Astrocyte (in vitro differentiated cells and primary cell): ENCODE results near the gene ZNF467. TPM values are rescaled to one million over a fixed set of nuclear protein-coding genes. Genes with fewer than 3 reads are reported as not detected.

Experiments used
- DNase-seq: peaks from one replicate; pipeline ENCODE4 v3.0.0-alpha.2; 2010; ENCODE audit warnings: low read depth
- FAIRE-seq: peaks from 2 replicates; lab custom pipeline; 2011; peaks lifted over from hg19 to GRCh38; lab: Jason Lieb, UNC
- H2AFZ ChIP-seq: 2 replicates; pipeline ENCODE4 v1.6.0; 2012; ENCODE audit warnings: low read depth, low read length, inconsistent platforms
- H3K27ac ChIP-seq: 2 replicates; pipeline ENCODE4 v1.5.1; 2011; ENCODE audit warnings: low read depth, low read length, inconsistent platforms
- H3K27me3 ChIP-seq: 2 replicates; pipeline ENCODE4 v1.6.0; 2011; ENCODE audit warnings: low read length, inconsistent platforms; ENCODE audit not compliant: insufficient read depth
- H3K36me3 ChIP-seq: 2 replicates; pipeline ENCODE4 v1.5.1; 2011; ENCODE audit warnings: low read length, inconsistent platforms; ENCODE audit not compliant: insufficient read depth
- H3K4me1 ChIP-seq: 2 replicates; pipeline ENCODE4 v1.5.1; 2011; ENCODE audit warnings: low read length, inconsistent platforms; ENCODE audit not compliant: insufficient read depth
- H3K4me2 ChIP-seq: 2 replicates; pipeline ENCODE4 v1.6.0; 2012; ENCODE audit warnings: low read length, inconsistent platforms
- H3K4me3 ChIP-seq: 2 replicates; pipeline ENCODE4 v1.5.1; 2011; ENCODE audit warnings: low read depth, mild to moderate bottlenecking, low read length, inconsistent platforms; ENCODE audit not compliant: insufficient read depth
- H3K79me2 ChIP-seq: 2 replicates; pipeline ENCODE4 v1.6.0; 2012; ENCODE audit warnings: mild to moderate bottlenecking, low read length, inconsistent platforms; ENCODE audit not compliant: insufficient read depth
- H3K9ac ChIP-seq: 2 replicates; pipeline ENCODE4 v1.6.0; 2012; ENCODE audit warnings: mild to moderate bottlenecking, low read length, inconsistent platforms
- H3K9me3 ChIP-seq: 2 replicates; pipeline ENCODE4 v1.5.1; 2012; ENCODE audit warnings: low read depth, mild to moderate bottlenecking, low read length, inconsistent platforms; ENCODE audit not compliant: insufficient read depth
- H4K20me1 ChIP-seq: 2 replicates; pipeline ENCODE4 v1.6.0; 2012; ENCODE audit warnings: low read length, inconsistent platforms; ENCODE audit not compliant: insufficient read depth
- H3K27ac Mint-ChIP-seq: one replicate; pipeline ENCODE4 v1.8.0; 2021; ENCODE audit warnings: mild to moderate bottlenecking, mixed read lengths; ENCODE audit not compliant: unreplicated experiment
- H3K27me3 Mint-ChIP-seq: one replicate; pipeline ENCODE4 v1.8.0; 2021; ENCODE audit warnings: low read depth, mixed read lengths; ENCODE audit not compliant: unreplicated experiment
- H3K36me3 Mint-ChIP-seq: one replicate; pipeline ENCODE4 v1.8.0; 2021; ENCODE audit warnings: low read depth, mixed read lengths; ENCODE audit not compliant: unreplicated experiment
- H3K4me1 Mint-ChIP-seq: one replicate; pipeline ENCODE4 v1.8.0; 2021; ENCODE audit warnings: low read depth, mixed read lengths; ENCODE audit not compliant: unreplicated experiment
- H3K4me3 Mint-ChIP-seq: one replicate; pipeline ENCODE4 v1.8.0; 2021; ENCODE audit warnings: mild to moderate bottlenecking, moderate library complexity, mixed read lengths; ENCODE audit not compliant: unreplicated experiment
- H3K9me3 Mint-ChIP-seq: one replicate; pipeline ENCODE4 v1.8.0; 2021; ENCODE audit warnings: mild to moderate bottlenecking, mixed read lengths; ENCODE audit not compliant: unreplicated experiment
- EZH2 ChIP-seq: IDR thresholded peaks from 2 replicates; pipeline ENCODE4 v1.6.1; 2012; ENCODE audit warnings: mild to moderate bottlenecking, low read length, inconsistent platforms; ENCODE audit not compliant: insufficient read depth
- total RNA-seq: library from RNA; stranded (reverse); gene quantifications from 2 replicates; pipeline ENCODE4 v1.2.1, GENCODE V29; 2021
- TF ChIP-seq, protein P1 (sequence below): IDR thresholded peaks from 2 replicates; pipeline ENCODE4 v1.5.1; 2011; ENCODE audit warnings: low read depth, mild to moderate bottlenecking, inconsistent platforms, low read length, moderate library complexity; ENCODE audit not compliant: insufficient read depth

ZNF467 gene
- total RNA-seq, 1 donor from 2014 or later, result 16.6 TPM

DNA sequence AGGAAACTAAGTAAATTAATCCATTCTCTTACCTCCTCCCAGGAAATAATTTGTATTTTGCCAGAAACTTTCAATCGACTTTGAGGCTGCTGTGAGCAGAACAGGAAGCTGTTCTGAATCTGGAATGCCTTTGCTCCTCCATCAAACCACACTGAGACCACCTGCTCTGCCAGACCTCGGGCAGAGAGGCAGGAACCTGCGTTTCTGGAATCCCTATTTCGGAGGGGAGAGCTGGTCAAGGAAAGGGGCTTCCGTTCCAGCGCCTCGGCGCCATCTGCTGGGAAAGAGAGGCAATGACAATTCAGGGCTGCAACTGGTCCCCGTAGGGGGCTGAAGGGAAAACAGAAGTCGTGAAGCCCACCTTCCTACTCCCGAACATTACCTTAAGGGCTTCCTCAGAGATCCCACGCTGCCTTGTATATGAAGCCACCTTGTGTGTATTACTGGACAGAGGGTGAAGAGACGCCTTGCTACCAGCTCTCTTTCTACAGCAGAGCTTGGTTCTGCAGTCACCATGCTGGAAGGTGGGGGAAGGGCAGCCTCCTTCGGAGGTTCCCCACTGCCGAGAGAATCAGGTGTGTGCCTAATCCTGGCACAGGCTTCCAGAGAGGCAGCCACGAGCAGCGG lies 31.2 kb downstream of the ZNF467 start:
- Histone ChIP-seq H3K36me3 (no peaks in the 10 kb centered on the region), H4K20me1 (no peaks in the 10 kb centered on the region), H3K4me2 (peak overlapping the region; percentile 91), H3K27me3 (peaks cover 5% of the 10 kb centered on the region), H3K9ac (no peak overlapping the region), H2AFZ (peak overlapping the region; percentile 91), H3K9me3 (no peaks in the 10 kb centered on the region), H3K4me3 (peak overlapping the region; percentile 53), H3K27ac (no peak overlapping the region), H3K79me2 (no peaks in the 10 kb centered on the region), H3K4me1 (peaks cover 7% of the 10 kb centered on the region)
- DNase-seq (peak; percentile 18), FAIRE-seq (no peak)
- Mint-ChIP-seq H3K4me3 (peak overlapping the region; percentile 76), H3K27me3 (peaks cover 21% of the 10 kb centered on the region), H3K4me1 (peaks cover 2% of the 10 kb centered on the region), H3K9me3 (no peaks in the 10 kb centered on the region), H3K36me3 (no peaks in the 10 kb centered on the region), H3K27ac (no peak overlapping the region)
- TF ChIP-seq EZH2, result no peak
- TF ChIP-seq, protein P1, sequence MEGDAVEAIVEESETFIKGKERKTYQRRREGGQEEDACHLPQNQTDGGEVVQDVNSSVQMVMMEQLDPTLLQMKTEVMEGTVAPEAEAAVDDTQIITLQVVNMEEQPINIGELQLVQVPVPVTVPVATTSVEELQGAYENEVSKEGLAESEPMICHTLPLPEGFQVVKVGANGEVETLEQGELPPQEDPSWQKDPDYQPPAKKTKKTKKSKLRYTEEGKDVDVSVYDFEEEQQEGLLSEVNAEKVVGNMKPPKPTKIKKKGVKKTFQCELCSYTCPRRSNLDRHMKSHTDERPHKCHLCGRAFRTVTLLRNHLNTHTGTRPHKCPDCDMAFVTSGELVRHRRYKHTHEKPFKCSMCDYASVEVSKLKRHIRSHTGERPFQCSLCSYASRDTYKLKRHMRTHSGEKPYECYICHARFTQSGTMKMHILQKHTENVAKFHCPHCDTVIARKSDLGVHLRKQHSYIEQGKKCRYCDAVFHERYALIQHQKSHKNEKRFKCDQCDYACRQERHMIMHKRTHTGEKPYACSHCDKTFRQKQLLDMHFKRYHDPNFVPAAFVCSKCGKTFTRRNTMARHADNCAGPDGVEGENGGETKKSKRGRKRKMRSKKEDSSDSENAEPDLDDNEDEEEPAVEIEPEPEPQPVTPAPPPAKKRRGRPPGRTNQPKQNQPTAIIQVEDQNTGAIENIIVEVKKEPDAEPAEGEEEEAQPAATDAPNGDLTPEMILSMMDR, result peak; percentile 90

GRCh38 chr7:149741629-149742028 lies 31.8 kb downstream of the ZNF467 start:
- H4K20me1 ChIP-seq, result no peaks in the 10 kb centered on the region
- H3K4me1 ChIP-seq, result peaks cover 7% of the 10 kb centered on the region
- H3K27me3 Mint-ChIP-seq, result peaks cover 21% of the 10 kb centered on the region
- peak overlapping the region; percentile 76 for H3K4me3 Mint-ChIP-seq
- H3K79me2 ChIP-seq, result no peaks in the 10 kb centered on the region
- peak overlapping the region; percentile 91 for H2AFZ ChIP-seq
- H3K4me1 Mint-ChIP-seq, result peaks cover 2% of the 10 kb centered on the region
- no peak overlapping the region for H3K27ac Mint-ChIP-seq
- H3K9me3 ChIP-seq, result no peaks in the 10 kb centered on the region
- FAIRE-seq (no peak), DNase-seq (no peak)
- H3K27me3 ChIP-seq, result peaks cover 3% of the 10 kb centered on the region
- no peak overlapping the region for H3K9ac ChIP-seq
- H3K36me3 Mint-ChIP-seq, result no peaks in the 10 kb centered on the region
- H3K36me3 ChIP-seq, result no peaks in the 10 kb centered on the region
- peak overlapping the region; percentile 91 for H3K4me2 ChIP-seq
- no peaks in the 10 kb centered on the region for H3K9me3 Mint-ChIP-seq
- H3K27ac ChIP-seq, result no peak overlapping the region
- peak overlapping the region; percentile 53 for H3K4me3 ChIP-seq
- no peak for TF ChIP-seq EZH2
- TF ChIP-seq, protein P1, result no peak
